B cell (primary cell): Measurements from ENCODE around the gene ACTN1. TPM values are rescaled to one million over a fixed set of nuclear protein-coding genes. Genes with fewer than 3 reads are reported as not detected.

Source experiments
- ATAC-seq: fragments of 200-7000 bp; cut with Tn5 transposase; one replicate; pipeline ENCODE4 v1.10.0; 2021; ENCODE audit warnings: low read depth, mild to moderate bottlenecking, moderate number of reproducible peaks, moderate library complexity
- CTCF ChIA-PET: fragments of 350-600 bp; sonication (Branson Sonifier 250); formaldehyde crosslinking; loops from one replicate; lab custom pipeline; 2021; ENCODE audit warnings: antibody characterized with exemption, inconsistent platforms; lab: Charles Lee
- POLR2A ChIA-PET: fragments of 350-600 bp; sonication (Branson Sonifier 250); formaldehyde crosslinking; loops from one replicate; lab custom pipeline; 2021; ENCODE audit warnings: antibody characterized with exemption; lab: Charles Lee
- DNase-seq: peaks from one replicate; pipeline ENCODE4 v3.0.0; 2013
- H2AFZ ChIP-seq: 2 replicates; pipeline ENCODE4 v1.6.1; 2012; ENCODE audit warnings: mild to moderate bottlenecking, low read depth, low read length; ENCODE audit not compliant: insufficient read depth, poor library complexity, severe bottlenecking
- H3K27ac ChIP-seq, 2 donors: 1 replicate in 1 of 2; 2 replicates in 1 of 2; pipeline ENCODE4 v1.5.1; 2012 to 2013; ENCODE audit warnings: low read length in 2 of 2, mild to moderate bottlenecking in 2 of 2, moderate library complexity in 1 of 2
- H3K27me3 ChIP-seq, 4 experiments: fragments of 200-600 bp in 1 of 4; sonication (generic) in 1 of 4; replicated peaks in 1 of 4; 1 replicate in 2 of 4; 2 replicates in 2 of 4; pipeline versions ENCODE4 v1.6.1 to v1.7.0; 2013 to 2016; ENCODE audit warnings: low read length in 3 of 4, mild to moderate bottlenecking in 2 of 4, mixed read lengths in 1 of 4, moderate library complexity in 1 of 4; ENCODE audit not compliant: insufficient read depth in 4 of 4, control insufficient read depth in 3 of 4; ENCODE audit errors: control extremely low read depth in 1 of 4
- H3K36me3 ChIP-seq, 2 experiments: replicated peaks in 1 of 2; 1 replicate in 1 of 2; 2 replicates in 1 of 2; pipeline versions ENCODE4 v1.6.1 to v1.7.1; 2013; ENCODE audit warnings: low read length in 1 of 2; ENCODE audit not compliant: insufficient read depth in 2 of 2, control insufficient read depth in 1 of 2; ENCODE audit errors: control extremely low read depth in 1 of 2, extremely low read depth in 1 of 2
- H3K4me1 ChIP-seq, 2 donors: fragments of 200-600 bp in 1 of 2; sonication (generic) in 1 of 2; 1 replicate in 1 of 2; 2 replicates in 1 of 2; pipeline versions ENCODE4 v1.5.1 to v1.6.1; 2013 to 2017; ENCODE audit warnings: low read length in 2 of 2; ENCODE audit not compliant: control insufficient read depth in 2 of 2, insufficient read depth in 2 of 2
- H3K4me2 ChIP-seq: replicated peaks from 2 replicates; pipeline ENCODE3; 2012; ENCODE audit warnings: mild to moderate bottlenecking, low read depth, low read length; ENCODE audit not compliant: poor library complexity, severe bottlenecking
- H3K4me3 ChIP-seq, 5 experiments: fragments of 200-600 bp in 1 of 5; sonication (generic) in 1 of 5; 1 replicate in 3 of 5; 2 replicates in 2 of 5; pipeline versions ENCODE4 v1.5.1 to v1.7.0; 2011 to 2016; ENCODE audit warnings: low read length in 4 of 5, mild to moderate bottlenecking in 4 of 5, low read depth in 2 of 5, control low read depth in 1 of 5, moderate library complexity in 1 of 5; ENCODE audit not compliant: insufficient read depth in 1 of 5; ENCODE audit errors: control extremely low read depth in 1 of 5, extremely low read depth in 1 of 5
- H3K79me2 ChIP-seq: fragments of 200-600 bp; sonication (generic); one replicate; pipeline ENCODE4 v1.6.0; 2016; ENCODE audit warnings: low read length; ENCODE audit not compliant: control insufficient read depth, insufficient read depth
- H3K9ac ChIP-seq: fragments of 200-600 bp; sonication (generic); 2 replicates; pipeline ENCODE4 v1.6.1; 2017; ENCODE audit warnings: mild to moderate bottlenecking, low read length, moderate library complexity
- H3K9me3 ChIP-seq, 3 donors: one replicate each; pipeline versions ENCODE4 v1.6.1 to v1.7.1; 2013; ENCODE audit warnings: low read length in 2 of 3; ENCODE audit not compliant: control insufficient read depth in 2 of 3, insufficient read depth in 1 of 3; ENCODE audit errors: control extremely low read depth in 1 of 3
- H4K20me1 ChIP-seq: 2 replicates; pipeline ENCODE4 v1.6.0; 2012; ENCODE audit warnings: mild to moderate bottlenecking, low read length; ENCODE audit not compliant: insufficient read depth, control insufficient read depth, poor library complexity, severe bottlenecking
- H3K27ac Mint-ChIP-seq: one replicate; pipeline ENCODE4 v1.8.0; 2021; ENCODE audit warnings: mixed read lengths
- H3K27me3 Mint-ChIP-seq: one replicate; pipeline ENCODE4 v1.8.0; 2021; ENCODE audit warnings: mixed read lengths
- H3K4me1 Mint-ChIP-seq: one replicate; pipeline ENCODE4 v1.8.0; 2021; ENCODE audit warnings: mixed read lengths
- H3K4me3 Mint-ChIP-seq: one replicate; pipeline ENCODE4 v1.8.0; 2021; ENCODE audit warnings: mixed read lengths
- H3K9me3 Mint-ChIP-seq: one replicate; pipeline ENCODE4 v1.8.0; 2022; ENCODE audit warnings: mixed read lengths; ENCODE audit not compliant: insufficient read depth
- CTCF ChIP-seq: fragments of 200-600 bp; IDR thresholded peaks from one replicate; pipeline ENCODE4 v1.8.0; 2022; ENCODE audit warnings: antibody characterized with exemption, mild to moderate bottlenecking
- WGBS: methylation state at CpG from one replicate; pipeline ENCODE4 v1.1.5; 2013; ENCODE audit warnings: missing lambda C conversion rate; ENCODE audit not compliant: insufficient coverage; 5-methylcytosine and 5-hydroxymethylcytosine counted together
- intact Hi-C: fragments of 100-400 bp; cut with micrococcal nuclease; formaldehyde crosslinking; loops from one replicate; pipeline ENCODE4 v1.10.0; 2022
- polyA plus RNA-seq: library from polyadenylated mRNA; depleted of rRNA; stranded (reverse); fragments of >200 nt; gene quantifications from 2 replicates; pipeline ENCODE4 v1.2.3, GENCODE V29; 2012
- total RNA-seq, 2 donors: library from RNA; stranded (reverse); fragments of 120-200 nt in 1 of 2; gene quantifications; 1 replicate in 1 of 2; 2 replicates in 1 of 2; pipeline versions ENCODE4 v1.2.3 to v1.2.4, GENCODE V29; 2013 to 2022

ACTN1 gene
- total and polyA plus RNA-seq, 2 donors (not counting 1 experiment from before 2014, with no cell fraction given) = 0.74 to 0.89 TPM

- H3K27me3 Mint-ChIP-seq = peaks cover 39% of the 10 kb centered on the region
These were observed 53.7 kb downstream of the ACTN1 start for GRCh38 chr14:68925373-68925772.

More at GRCh38 chr14:68925373-68925772, 53.7 kb downstream of the ACTN1 start:
- DNase-seq (no peak), ATAC-seq (no peak)
- Histone ChIP-seq H3K27ac (no peak overlapping the region), H3K79me2 (no peaks in the 10 kb centered on the region), H4K20me1 (no peaks in the 10 kb centered on the region), H3K4me2 (no peak overlapping the region), H2AFZ (no peak overlapping the region), H3K9ac (no peak overlapping the region), H3K36me3 (no peaks in the 10 kb centered on the region), H3K27me3 (peaks cover 0 to 12% (median 0%) of the 10 kb centered on the region in 4 experiments), H3K9me3 (peaks cover 0 to 19% (median 9%) of the 10 kb centered on the region in 3 donors), H3K4me1 (no peaks in the 10 kb centered on the region), H3K4me3 (no peak overlapping the region)
- Mint-ChIP-seq H3K9me3 (peaks cover 10% of the 10 kb centered on the region), H3K4me3 (no peak overlapping the region), H3K4me1 (no peaks in the 10 kb centered on the region), H3K27ac (no peak overlapping the region)
- TF ChIP-seq CTCF = no peak
- ChIA-PET POLR2A (no interaction called here), CTCF (no interaction called here)
- 95% methylated on average over 10 of the region's 10 CpGs for WGBS
- intact Hi-C loops = no loop called here
